ENCODE measurements around the gene SLC5A5. TPM values are rescaled to one million over a fixed set of nuclear protein-coding genes. Genes with fewer than 3 reads are reported as not detected.

The SLC5A5 gene
- polyA plus RNA-seq, 2 donors, result 0.01 to 0.04 TPM

Other genes with a start within 250 kb of the SLC5A5 start
- gene UNC13A, start 183.6 kb upstream of the SLC5A5 start, polyA plus RNA-seq, result under 1 TPM; 0.02 to 0.04 TPM
- gene MAP1S, start 152.5 kb upstream of the SLC5A5 start, polyA plus RNA-seq, result 10 to 100 TPM in 1 of 2 donors, 1 to 10 TPM in 1; 7.8 to 13.1 TPM
- gene FCHO1, start 120.5 kb upstream of the SLC5A5 start, polyA plus RNA-seq, result under 1 TPM; 0.51 to 0.75 TPM
- 10 to 100 TPM; 12.2 to 45.1 TPM for gene B3GNT3, start 76.8 kb upstream of the SLC5A5 start, polyA plus RNA-seq
- gene INSL3, start 50.4 kb upstream of the SLC5A5 start, polyA plus RNA-seq, result under 1 TPM; 0.06 to 0.12 TPM
- 1 to 10 TPM; 1.5 to 2.5 TPM for gene JAK3, start 24.0 kb upstream of the SLC5A5 start, polyA plus RNA-seq
- 1,000 to 10,000 TPM; 1,368 to 2,485 TPM for gene RPL18A, start 12.0 kb upstream of the SLC5A5 start, polyA plus RNA-seq
- 100 to 1,000 TPM; 101 to 111 TPM for gene CCDC124, start 61.1 kb downstream of the SLC5A5 start, polyA plus RNA-seq
- gene KCNN1, start 95.2 kb downstream of the SLC5A5 start, polyA plus RNA-seq, result under 1 TPM; 0.02 TPM
- 10 to 100 TPM; 10.9 to 24.0 TPM for gene ARRDC2, start 136.2 kb downstream of the SLC5A5 start, polyA plus RNA-seq
- under 1 TPM; 0.40 to 0.51 TPM for gene IL12RB1, start 215.0 kb downstream of the SLC5A5 start, polyA plus RNA-seq
- gene MAST3, start 225.8 kb downstream of the SLC5A5 start, polyA plus RNA-seq, result 1 to 10 TPM; 1.5 to 2.5 TPM

Data from esophagus (tissue), 2 donors.